Stromal cell of bone marrow (primary cell): ENCODE measurements around the gene TNFAIP8.

Experiments used
- DNase-seq: peaks from one replicate; pipeline ENCODE4 v3.0.0-alpha.2; 2012; ENCODE audit warnings: low read depth

Gene TNFAIP8

GRCh38 chr5:119355685-119356611 is at the start of gene TNFAIP8:
TNFAIP8 (plus strand) TSS chr5:119356019; CDS start chr5:119356091, 72 bp downstream.
- peak; percentile 54 for DNase-seq

- no peak for DNase-seq
Observed at GRCh38 chr5:119307170-119307569, 48.6 kb upstream of the TNFAIP8 start.

- no peak for DNase-seq
Observed at GRCh38 chr5:119309326-119309725, 46.5 kb upstream of the TNFAIP8 start.

- DNase-seq, result no peak
Observed at GRCh38 chr5:119311688-119312087, 44.1 kb upstream of the TNFAIP8 start.

GRCh38 chr5:119312403-119312802 is 43.4 kb upstream of the TNFAIP8 start:
- no peak for DNase-seq

- DNase-seq, result no peak
Observed at GRCh38 chr5:119313197-119313596, 42.6 kb upstream of the TNFAIP8 start.

GRCh38 chr5:119313658-119314605 is 41.9 kb upstream of the TNFAIP8 start:
- DNase-seq, result no peak

GRCh38 chr5:119315516-119315949 is 40.3 kb upstream of the TNFAIP8 start:
- DNase-seq, result no peak

- no peak for DNase-seq
Observed at GRCh38 chr5:119316086-119316485, 39.7 kb upstream of the TNFAIP8 start.

- no peak for DNase-seq
Observed at GRCh38 chr5:119316906-119317305, 38.9 kb upstream of the TNFAIP8 start.

- no peak for DNase-seq
Observed at GRCh38 chr5:119318256-119318894, 37.4 kb upstream of the TNFAIP8 start.

GRCh38 chr5:119319401-119319800 is 36.4 kb upstream of the TNFAIP8 start:
- DNase-seq, result no peak

- DNase-seq, result no peak
Observed at GRCh38 chr5:119319890-119320289, 35.9 kb upstream of the TNFAIP8 start.

GRCh38 chr5:119321569-119322311 is 34.1 kb upstream of the TNFAIP8 start:
- no peak for DNase-seq

GRCh38 chr5:119322312-119322947 is 33.4 kb upstream of the TNFAIP8 start:
- DNase-seq, result no peak

GRCh38 chr5:119322948-119323537 is 32.8 kb upstream of the TNFAIP8 start:
- no peak for DNase-seq

GRCh38 chr5:119323601-119324000 is 32.2 kb upstream of the TNFAIP8 start:
- peak; percentile 51 for DNase-seq

GRCh38 chr5:119324842-119325241 is 31.0 kb upstream of the TNFAIP8 start:
- DNase-seq, result no peak

GRCh38 chr5:119327018-119327417 is 28.8 kb upstream of the TNFAIP8 start:
- peak; percentile 66 for DNase-seq
